GM19043 (cell line): ENCODE measurements around the gene ATP23.

Experiments
- ATAC-seq: cut with Tn5 transposase; IDR thresholded peaks from one replicate; pipeline ENCODE4 v1.9.1; 2021; ENCODE audit warnings: low read depth; ENCODE audit not compliant: unreplicated experiment

ATP23 gene

GRCh38 chr12:57941165-57941894, at the start of gene ATP23:
Gene ATP23 (plus strand): TSS chr12:57941567. CDS start chr12:57941702, 135 bp downstream.
- peak; percentile 80 for ATAC-seq

DNA sequence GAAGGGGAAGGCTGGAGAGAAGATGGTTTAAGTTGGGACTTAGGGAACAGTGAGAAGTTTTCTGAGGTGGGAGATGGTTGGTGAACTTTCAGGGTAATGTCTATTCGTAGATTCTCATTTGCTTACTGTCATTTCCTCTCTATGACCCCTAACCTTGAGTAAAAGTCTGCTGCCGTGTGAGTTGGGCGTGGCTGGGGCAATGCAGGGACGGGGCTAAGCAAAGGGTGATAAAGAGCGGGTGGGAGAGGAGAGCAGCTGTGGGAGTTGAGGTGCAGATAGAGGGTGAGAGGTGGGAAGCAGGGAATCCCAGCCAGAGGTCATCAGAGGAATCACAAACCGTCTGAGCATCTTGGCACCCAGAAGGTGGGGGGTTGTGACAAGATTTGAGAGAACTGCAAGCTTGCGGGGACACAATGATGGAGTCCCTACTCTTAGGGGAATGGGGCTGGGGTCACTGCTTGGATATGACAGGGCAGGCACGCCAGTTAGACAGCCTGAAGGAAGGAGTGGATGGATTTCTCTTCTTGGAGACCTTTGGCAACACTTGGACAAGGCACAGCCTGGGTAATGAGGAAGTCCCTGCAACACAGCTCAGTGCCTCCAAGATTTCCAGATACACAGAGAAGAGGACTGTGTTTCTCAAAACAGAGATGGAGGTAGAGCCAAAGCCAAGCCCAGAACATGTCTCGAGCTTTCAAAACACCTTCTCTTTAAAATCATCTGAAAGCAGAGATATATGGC, 49.0 kb upstream of the ATP23 start:
- no peak for ATAC-seq

DNA sequence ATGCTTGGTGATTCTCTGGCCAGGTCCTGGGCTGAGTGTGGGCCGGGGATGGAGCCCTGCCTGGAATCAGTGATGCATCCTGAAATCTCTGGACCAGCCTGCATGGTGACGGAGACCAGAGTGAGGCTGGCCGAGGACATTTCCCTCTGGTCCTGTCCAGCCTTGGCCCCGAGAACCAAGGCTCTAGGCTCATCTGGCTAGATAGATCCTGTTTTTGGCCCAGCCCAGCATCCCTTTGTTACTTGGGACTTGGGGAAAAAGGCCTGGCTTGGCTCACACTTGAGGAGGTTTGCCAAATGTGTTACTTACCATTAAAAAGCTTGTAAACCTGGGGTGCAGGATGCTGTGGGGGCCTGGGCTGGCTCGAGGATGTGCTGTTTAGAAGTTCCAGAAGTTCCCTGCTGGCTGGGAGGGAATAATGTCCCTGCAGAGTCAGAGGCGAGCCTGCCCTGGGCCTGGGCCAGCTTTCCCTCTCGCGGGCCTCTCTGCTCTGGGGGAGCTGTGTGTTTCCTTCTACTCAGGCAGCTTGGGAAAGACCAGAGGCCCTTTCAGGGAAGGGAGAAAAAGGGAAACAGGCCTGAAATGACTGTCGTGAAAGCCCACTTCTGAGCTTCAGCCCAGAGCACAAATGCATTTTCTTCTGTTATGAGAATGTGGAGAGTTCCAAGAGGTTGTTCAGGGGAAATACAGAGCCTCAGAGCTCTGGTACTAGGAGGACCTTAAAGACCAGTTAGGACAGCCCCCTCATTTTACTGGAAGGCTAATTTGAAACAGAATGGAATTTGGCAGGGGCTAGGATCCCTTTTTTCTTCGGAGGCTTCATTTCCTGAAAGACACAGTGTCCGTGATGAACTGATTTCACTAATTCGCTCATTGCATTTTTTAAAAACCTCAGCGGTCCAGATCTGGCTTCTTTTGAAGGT, 47.7 kb upstream of the ATP23 start:
- no peak for ATAC-seq

- no peak for ATAC-seq
Measured at GRCh38 chr12:57894399-57895292, 46.7 kb upstream of the ATP23 start.

GRCh38 chr12:57895389-57896114, 45.8 kb upstream of the ATP23 start:
- ATAC-seq, result no peak

DNA sequence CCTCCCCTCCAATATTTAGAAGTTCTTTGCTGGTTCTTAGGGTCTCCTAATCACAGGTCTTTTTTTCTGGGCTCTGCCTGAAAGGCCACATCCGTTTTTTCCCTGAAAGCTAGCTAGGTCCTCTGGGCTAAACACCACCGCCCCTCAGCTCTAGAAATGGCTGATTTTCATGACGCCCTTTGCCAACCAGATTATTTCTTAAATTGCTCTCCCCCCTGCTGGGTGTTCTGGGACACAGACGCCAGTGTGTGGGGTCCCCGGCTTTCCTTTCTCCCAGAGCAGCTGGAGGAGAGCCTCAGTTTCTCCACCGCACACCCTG, 45.3 kb upstream of the ATP23 start:
- no peak for ATAC-seq

DNA sequence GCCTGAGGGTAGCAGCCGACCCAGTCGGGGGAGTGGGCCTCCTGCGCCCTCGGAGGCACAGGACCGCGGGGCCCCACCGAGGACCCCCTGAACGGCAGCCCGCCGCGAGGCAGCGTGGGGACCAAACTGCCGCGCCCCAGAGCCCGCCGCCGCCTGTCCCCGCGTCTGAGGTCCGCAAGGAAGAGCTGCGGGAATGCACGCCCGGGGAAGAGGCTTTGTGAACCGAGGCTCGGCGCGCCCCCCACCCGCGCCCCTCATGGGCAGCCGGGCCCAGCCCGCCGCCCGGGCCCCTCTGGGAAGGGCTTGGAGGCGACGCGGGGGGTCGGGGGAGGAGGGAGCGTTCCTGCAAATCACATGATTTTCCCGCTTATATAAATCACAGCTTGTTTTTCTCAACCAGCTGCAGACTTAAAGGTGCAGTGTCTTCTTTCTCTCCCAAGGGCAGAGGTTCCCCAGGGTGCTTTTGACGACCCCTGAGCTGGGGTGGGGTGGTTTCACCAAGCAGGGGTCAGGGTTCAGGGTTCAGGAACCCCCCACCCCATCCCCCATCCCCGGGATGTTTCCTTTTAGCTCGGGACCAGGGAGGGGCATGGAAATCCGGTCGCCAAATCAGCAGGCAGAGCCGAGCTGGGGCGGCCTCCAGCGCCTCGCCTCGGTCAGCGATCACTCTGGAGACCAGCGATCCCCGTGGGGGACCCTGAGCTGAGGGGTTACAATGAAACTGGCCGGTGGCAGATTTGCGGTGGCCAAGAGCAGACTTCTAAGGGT, 44.7 kb upstream of the ATP23 start:
- ATAC-seq, result no peak

DNA sequence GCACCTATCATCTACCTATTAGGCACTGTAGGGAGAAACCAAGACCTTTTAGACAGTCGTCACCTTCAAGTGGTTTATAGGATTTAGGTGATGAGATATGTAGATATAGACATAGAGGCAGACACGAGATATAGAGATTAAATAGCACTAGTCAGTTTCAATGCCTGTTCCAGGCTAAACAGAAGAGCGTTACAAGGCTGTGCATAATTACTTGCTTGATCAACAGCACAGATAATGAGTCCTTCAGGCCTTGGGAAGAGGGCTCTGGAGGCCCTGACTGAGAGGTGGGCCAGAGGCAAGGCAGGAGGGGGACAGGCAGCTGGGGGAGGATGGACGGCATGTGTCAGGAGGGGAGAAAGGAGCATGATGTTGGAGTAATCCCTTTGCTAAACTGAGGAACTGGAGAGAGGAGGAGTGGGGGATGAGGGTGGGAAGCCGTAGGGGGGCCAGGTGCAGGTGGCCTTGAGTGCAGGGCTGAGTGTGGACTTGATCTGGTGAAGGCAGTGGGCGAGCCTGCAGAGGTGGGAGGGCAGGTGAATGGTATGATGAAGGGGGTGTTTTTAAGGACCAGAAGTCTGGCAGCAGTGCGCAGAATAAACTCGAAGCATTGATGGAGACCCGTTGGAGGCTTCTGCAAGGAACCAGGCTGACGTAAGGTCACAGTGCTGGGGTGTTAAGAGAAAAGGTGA, 43.9 kb upstream of the ATP23 start:
- no peak for ATAC-seq

DNA sequence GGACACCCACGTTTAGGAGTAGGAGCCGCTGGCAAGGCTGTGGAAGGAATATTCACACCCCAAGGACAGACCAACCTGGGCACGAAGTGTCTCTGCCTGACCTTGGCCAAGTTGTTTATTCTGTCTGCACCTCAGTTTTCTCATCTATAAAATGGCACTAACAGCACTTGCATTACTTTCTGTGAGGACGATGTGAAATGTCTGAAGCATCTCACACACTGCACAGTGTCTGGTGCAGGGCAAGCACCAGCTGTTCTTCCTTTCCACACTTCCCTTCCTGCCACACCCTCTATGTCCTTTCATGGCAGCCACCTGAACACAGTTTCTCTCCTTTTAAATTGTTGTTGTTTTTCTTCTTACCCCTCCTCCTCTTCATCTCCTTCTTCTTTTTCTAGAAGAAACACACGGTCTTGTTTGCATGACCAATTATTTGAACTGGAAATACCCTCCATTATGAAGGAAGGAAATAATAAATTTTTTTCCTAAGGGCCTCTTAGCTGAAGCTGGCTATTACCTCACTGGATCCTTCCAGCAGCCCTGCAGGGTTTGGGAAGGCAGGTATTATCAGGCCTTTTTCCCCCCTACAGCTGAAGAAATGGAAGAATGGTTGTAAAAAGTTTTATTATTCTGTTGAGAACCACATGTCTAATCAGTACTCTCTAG, 42.9 kb upstream of the ATP23 start:
- peak; percentile 31 for ATAC-seq

DNA sequence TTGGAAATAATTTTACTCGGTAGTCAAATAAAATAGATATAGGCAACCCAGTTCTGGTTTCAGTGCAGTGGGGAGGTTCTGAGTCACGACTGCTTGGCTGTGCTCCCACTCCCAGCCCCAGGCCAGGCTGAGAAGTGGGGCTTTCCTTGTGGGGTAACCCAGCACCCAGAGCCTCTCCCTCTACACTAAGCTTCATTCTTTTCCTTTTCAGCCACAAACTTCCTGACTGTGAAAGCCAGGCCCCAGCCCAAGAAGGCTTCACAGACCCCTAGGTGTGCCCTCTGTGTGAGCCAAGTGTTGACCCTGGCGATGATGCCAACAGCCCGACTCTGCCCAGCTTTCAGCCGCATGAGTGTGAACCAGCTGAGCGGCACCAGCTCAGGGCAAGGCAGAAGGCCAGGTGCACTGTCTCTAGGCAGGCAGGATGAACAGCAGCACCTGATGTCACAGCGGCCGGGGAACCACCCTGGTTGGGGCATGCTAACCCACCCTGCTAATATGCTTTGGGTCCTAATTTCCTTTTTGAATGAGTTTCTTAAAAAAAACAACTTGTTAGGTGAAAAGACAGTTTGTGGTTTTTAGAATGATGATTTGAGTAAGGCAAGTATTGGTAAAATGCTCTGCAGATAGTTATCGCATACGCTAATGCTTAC, 42.2 kb upstream of the ATP23 start:
- ATAC-seq, result peak; percentile 82

DNA sequence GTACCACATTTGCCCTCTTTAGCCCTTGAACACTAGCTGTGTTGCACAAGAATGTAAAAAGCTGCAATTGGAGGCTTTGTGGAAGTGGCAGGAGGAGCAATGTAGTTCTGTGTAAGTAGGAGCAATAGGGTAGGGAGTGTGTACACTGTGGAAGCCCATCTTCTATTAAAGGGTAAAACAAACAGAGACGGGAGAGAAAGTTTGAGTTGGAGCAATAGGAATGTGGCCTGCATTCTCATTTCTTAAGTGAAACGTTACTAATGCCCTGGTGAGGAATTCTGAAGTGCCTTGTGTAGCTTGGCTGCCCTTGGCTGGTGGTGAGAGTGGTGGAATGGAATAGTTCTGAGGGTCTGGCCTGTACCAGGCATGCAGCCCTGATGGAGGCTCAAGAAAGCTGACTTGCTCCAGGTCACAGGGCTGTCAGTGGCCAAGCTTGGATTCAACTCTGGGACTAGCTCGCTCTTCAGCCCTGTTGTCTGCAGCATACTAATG, 38.8 kb upstream of the ATP23 start:
- ATAC-seq, result no peak

DNA sequence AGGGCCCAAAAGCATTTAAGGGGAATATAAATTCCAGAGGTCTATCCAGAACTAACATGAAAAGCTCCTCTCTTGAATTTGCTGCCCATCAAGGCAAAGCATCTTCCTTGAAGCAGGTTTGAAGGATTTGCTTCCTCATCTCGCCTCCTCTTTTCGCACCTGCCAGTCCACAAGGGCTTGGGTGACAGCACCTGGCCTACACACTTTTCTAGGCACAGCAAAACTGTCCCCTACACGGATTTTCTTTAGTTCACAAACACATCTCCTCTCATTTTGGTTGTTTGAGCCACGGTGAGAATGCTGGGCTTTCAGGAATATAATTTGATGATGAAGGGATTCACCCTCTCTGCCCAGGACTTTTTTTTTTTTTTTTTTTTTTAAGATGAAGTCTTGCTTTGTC, 36.9 kb upstream of the ATP23 start:
- ATAC-seq, result no peak

- ATAC-seq, result peak; percentile 85
Measured at GRCh38 chr12:57904848-57905811, 36.2 kb upstream of the ATP23 start.

- no peak for ATAC-seq
Measured at GRCh38 chr12:57905812-57906475, 35.4 kb upstream of the ATP23 start.

DNA sequence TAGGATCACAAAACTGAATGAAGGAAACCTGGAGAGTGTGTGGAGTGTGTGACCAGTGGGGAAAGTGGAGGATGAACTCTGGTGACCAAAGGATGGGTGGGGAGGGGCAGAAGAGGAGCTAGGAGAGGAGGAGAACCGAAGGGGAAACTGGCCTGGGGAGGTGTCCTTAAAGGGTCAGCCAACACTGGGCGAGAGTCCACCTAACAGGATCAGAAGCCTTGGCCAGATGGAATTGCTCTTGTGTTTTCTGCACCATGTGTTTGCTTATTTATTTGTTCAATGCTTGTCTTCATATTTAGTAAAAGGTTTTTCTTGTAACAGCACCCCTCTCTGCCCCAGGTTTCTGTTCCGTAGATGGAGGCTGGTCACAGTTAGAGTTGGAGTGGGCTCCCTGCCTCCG, 34.5 kb upstream of the ATP23 start:
- no peak for ATAC-seq
